H9 (cell line): ENCODE measurements around the gene SREK1IP1. TPM values are rescaled to one million over a fixed set of nuclear protein-coding genes. Genes with fewer than 3 reads are reported as not detected.

Experiments
- DNase-seq: peaks from one replicate; pipeline ENCODE4 v3.0.0-alpha.2; 2017
- H2AFZ ChIP-seq: one replicate; pipeline ENCODE4 v1.6.1; 2013; ENCODE audit warnings: mild to moderate bottlenecking, low read length, control low read depth, moderate library complexity
- H2AK5ac ChIP-seq: 2 replicates; pipeline ENCODE4 v1.6.1; 2013; ENCODE audit warnings: low read length, control low read depth, mixed read lengths; ENCODE audit not compliant: insufficient read length
- H2BK120ac ChIP-seq: one replicate; pipeline ENCODE4 v1.6.1; 2013; ENCODE audit warnings: low read depth, mild to moderate bottlenecking, low read length, control low read depth, inconsistent platforms; ENCODE audit not compliant: poor library complexity, severe bottlenecking
- H2BK12ac ChIP-seq: 2 replicates; pipeline ENCODE4 v1.6.1; 2013; ENCODE audit warnings: low read length, control low read depth, mixed read lengths, low read depth; ENCODE audit not compliant: insufficient read length
- H2BK15ac ChIP-seq: 2 replicates; pipeline ENCODE4 v1.6.1; 2013; ENCODE audit warnings: low read depth, low read length, control low read depth
- H2BK20ac ChIP-seq: one replicate; pipeline ENCODE4 v1.6.1; 2013; ENCODE audit warnings: low read depth, mild to moderate bottlenecking, low read length, control low read depth, inconsistent platforms; ENCODE audit not compliant: poor library complexity, severe bottlenecking
- H2BK5ac ChIP-seq: 2 replicates; pipeline ENCODE4 v1.6.1; 2013; ENCODE audit warnings: low read length, control low read depth, mixed read lengths; ENCODE audit not compliant: insufficient read length
- H3K14ac ChIP-seq: 2 replicates; pipeline ENCODE4 v1.6.1; 2013; ENCODE audit warnings: low read length, control low read depth; ENCODE audit not compliant: insufficient read depth
- H3K18ac ChIP-seq: 2 replicates; pipeline ENCODE4 v1.6.1; 2013; ENCODE audit warnings: low read depth, mild to moderate bottlenecking, mixed read lengths, low read length, control low read depth; ENCODE audit not compliant: insufficient read length
- H3K23ac ChIP-seq: 2 replicates; pipeline ENCODE4 v1.6.1; 2013; ENCODE audit warnings: low read length, control low read depth, mixed read lengths, low read depth; ENCODE audit not compliant: insufficient read length
- H3K23me2 ChIP-seq: 2 replicates; pipeline ENCODE4 v1.6.1; 2013; ENCODE audit warnings: low read depth, mild to moderate bottlenecking, mixed read lengths, low read length, control low read depth; ENCODE audit not compliant: insufficient read length, poor library complexity, severe bottlenecking
- H3K27ac ChIP-seq: 2 replicates; pipeline ENCODE4 v1.5.1; 2013; ENCODE audit warnings: low read length, control low read depth, mixed read lengths, low read depth; ENCODE audit not compliant: insufficient read length
- H3K27me3 ChIP-seq: 2 replicates; pipeline ENCODE4 v1.6.1; 2013; ENCODE audit warnings: low read length, control low read depth, inconsistent platforms; ENCODE audit not compliant: insufficient read depth
- H3K4ac ChIP-seq: 2 replicates; pipeline ENCODE4 v1.6.1; 2013; ENCODE audit warnings: low read depth, mild to moderate bottlenecking, control low read depth, inconsistent platforms, low read length, moderate library complexity
- H3K4me1 ChIP-seq: 2 replicates; pipeline ENCODE4 v1.6.1; 2013; ENCODE audit warnings: low read length, control low read depth, inconsistent platforms; ENCODE audit not compliant: insufficient read depth
- H3K4me2 ChIP-seq: 2 replicates; pipeline ENCODE4 v1.6.1; 2013; ENCODE audit warnings: low read length, control low read depth, mixed read lengths; ENCODE audit not compliant: insufficient read length, insufficient read depth
- H3K56ac ChIP-seq: 2 replicates; pipeline ENCODE4 v1.6.1; 2013; ENCODE audit warnings: low read depth, mild to moderate bottlenecking, mixed read lengths, low read length, control low read depth; ENCODE audit not compliant: insufficient read length
- H3K79me1 ChIP-seq: 2 replicates; pipeline ENCODE4 v1.6.1; 2013; ENCODE audit warnings: low read depth, mild to moderate bottlenecking, moderate library complexity, low read length, control low read depth, inconsistent platforms; ENCODE audit not compliant: insufficient read depth, poor library complexity, severe bottlenecking
- H3K79me2 ChIP-seq: 2 replicates; pipeline ENCODE4 v1.6.1; 2013; ENCODE audit warnings: low read length, control low read depth, inconsistent platforms; ENCODE audit not compliant: insufficient read depth
- H3K9ac ChIP-seq: 2 replicates; pipeline ENCODE4 v1.6.1; 2013; ENCODE audit warnings: low read length, control low read depth, mixed read lengths; ENCODE audit not compliant: insufficient read length; ENCODE audit errors: extremely low read depth
- H3K9me3 ChIP-seq: one replicate; pipeline ENCODE4 v1.6.1; 2013; ENCODE audit warnings: low read depth, low read length, inconsistent platforms; ENCODE audit not compliant: control insufficient read depth
- H3T11ph ChIP-seq: one replicate; pipeline ENCODE4 v1.6.1; 2013; ENCODE audit warnings: mild to moderate bottlenecking, low read length, control low read depth, inconsistent platforms
- H4K20me1 ChIP-seq: one replicate; pipeline ENCODE4 v1.6.1; 2013; ENCODE audit not compliant: control insufficient read depth, insufficient read length, insufficient read depth
- H4K5ac ChIP-seq: 2 replicates; pipeline ENCODE4 v1.6.1; 2013; ENCODE audit warnings: low read depth, mild to moderate bottlenecking, mixed read lengths, low read length, control low read depth; ENCODE audit not compliant: insufficient read length
- H4K8ac ChIP-seq: replicated peaks from 2 replicates; pipeline ENCODE4 v1.6.1; 2013; ENCODE audit warnings: low read length, control low read depth, mixed read lengths, low read depth; ENCODE audit not compliant: insufficient read length
- H4K91ac ChIP-seq: 2 replicates; pipeline ENCODE4 v1.6.1; 2013; ENCODE audit warnings: low read depth, mild to moderate bottlenecking, moderate library complexity, mixed read lengths, low read length, control low read depth; ENCODE audit not compliant: insufficient read length
- H3K27ac Mint-ChIP-seq, 3 experiments: 2 replicates in 2 of 3; 3 replicates in 1 of 3; pipeline ENCODE4 v1.8.0; 2020 to 2021; ENCODE audit warnings: mixed read lengths in 3 of 3, mild to moderate bottlenecking in 1 of 3, moderate library complexity in 1 of 3
- H3K27me3 Mint-ChIP-seq: 2 replicates; pipeline ENCODE4 v1.8.0; 2021; ENCODE audit warnings: low read depth, mild to moderate bottlenecking, moderate library complexity, mixed read lengths
- H3K36me3 Mint-ChIP-seq, 3 experiments: 2 replicates in 2 of 3; 3 replicates in 1 of 3; pipeline ENCODE4 v1.8.0; 2020 to 2021; ENCODE audit warnings: low read depth in 3 of 3, mixed read lengths in 3 of 3; ENCODE audit not compliant: insufficient read depth in 1 of 3
- H3K4me1 Mint-ChIP-seq, 2 experiments: 2 replicates each; pipeline ENCODE4 v1.8.0; 2020; ENCODE audit warnings: mixed read lengths in 2 of 2
- H3K4me3 Mint-ChIP-seq, 2 experiments: 2 replicates in 1 of 2; 3 replicates in 1 of 2; pipeline ENCODE4 v1.8.0; 2020 to 2021; ENCODE audit warnings: mild to moderate bottlenecking in 2 of 2, mixed read lengths in 2 of 2, moderate library complexity in 1 of 2
- H3K9me3 Mint-ChIP-seq, 2 experiments: 2 replicates in 1 of 2; 3 replicates in 1 of 2; pipeline ENCODE4 v1.8.0; 2020; ENCODE audit warnings: mild to moderate bottlenecking in 2 of 2, mixed read lengths in 2 of 2, moderate library complexity in 1 of 2
- WGBS: extraction: QIAGEN DNeasy Blood & Tissue Kit; methylation state at CpG from one replicate; pipeline ENCODE4 v1.1.7; 2013; ENCODE audit warnings: missing lambda C conversion rate, low lambda C conversion rate, mixed read lengths; ENCODE audit not compliant: insufficient read length; ENCODE audit errors: extremely low coverage; 5-methylcytosine and 5-hydroxymethylcytosine counted together
- total RNA-seq: library from RNA; stranded (reverse); gene quantifications from 2 replicates; pipeline ENCODE4 v1.2.1, GENCODE V29; 2021
- TF ChIP-seq, protein P1 (sequence below): fragments of 200-600 bp; sonication (generic); conservative IDR thresholded peaks from 3 replicates; pipeline ENCODE4 v1.8.0; 2021; ENCODE audit warnings: antibody characterized with exemption, mild to moderate bottlenecking

Gene SREK1IP1
- total RNA-seq, 1 experiment from 2014 or later: 28.6 TPM

DNA sequence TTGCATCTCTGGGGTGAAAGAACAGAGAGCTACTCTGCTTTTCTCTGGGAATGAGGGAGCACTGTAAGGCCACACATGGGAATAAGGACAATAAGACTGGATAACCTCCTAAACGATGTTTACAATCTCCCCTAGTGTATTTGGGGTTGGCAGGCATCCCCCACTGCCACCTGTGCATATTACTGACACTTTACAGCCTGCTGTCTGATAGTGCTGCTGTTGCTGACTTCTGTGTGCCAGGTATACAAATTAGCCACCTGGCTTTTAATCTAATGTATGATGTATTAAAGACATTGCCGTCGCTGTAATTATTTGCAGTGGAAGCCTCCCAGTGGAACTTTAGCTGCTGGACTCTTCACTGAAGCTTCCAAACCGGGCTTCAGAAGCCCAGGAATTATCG is 82.6 kb downstream of the SREK1IP1 start:
- Histone ChIP-seq H3K23ac (no peak overlapping the region), H3K4me2 (no peak overlapping the region), H4K91ac (no peak overlapping the region), H4K20me1 (no peaks in the 10 kb centered on the region), H4K5ac (no peak overlapping the region), H3K27ac (no peak overlapping the region), H2BK5ac (no peak overlapping the region), H4K8ac (no peak overlapping the region), H3K23me2 (peaks cover 10% of the 10 kb centered on the region), H3K9ac (no peak overlapping the region), H3K9me3 (no peaks in the 10 kb centered on the region), H2BK12ac (no peak overlapping the region), H3K56ac (no peak overlapping the region), H3K79me2 (no peaks in the 10 kb centered on the region), H2BK15ac (no peak overlapping the region), H2BK20ac (no peak overlapping the region), H2AFZ (no peak overlapping the region), H3T11ph (no peak overlapping the region), H2AK5ac (no peak overlapping the region), H3K4ac (no peak overlapping the region), H3K79me1 (no peaks in the 10 kb centered on the region), H3K27me3 (no peaks in the 10 kb centered on the region; the same call in 1 of the 2 replicates), H3K18ac (no peak overlapping the region), H2BK120ac (no peak overlapping the region), H3K4me1 (no peaks in the 10 kb centered on the region; the same call in 1 of the 2 replicates), H3K14ac (no peak overlapping the region)
- Mint-ChIP-seq H3K4me3 (no peak overlapping the region), H3K36me3 (no peaks in the 10 kb centered on the region; a peak in 1 of 7 replicates), H3K27ac (no peak overlapping the region; a peak in 1 of 7 replicates), H3K9me3 (no peaks in the 10 kb centered on the region), H3K4me1 (peaks cover 27 to 46% of the 10 kb centered on the region in 2 experiments), H3K27me3 (peaks cover 23% of the 10 kb centered on the region)
- DNase-seq: no peak
- no CpG with 5 or more reads among the region's 5 CpGs for WGBS
- TF ChIP-seq, protein P1, sequence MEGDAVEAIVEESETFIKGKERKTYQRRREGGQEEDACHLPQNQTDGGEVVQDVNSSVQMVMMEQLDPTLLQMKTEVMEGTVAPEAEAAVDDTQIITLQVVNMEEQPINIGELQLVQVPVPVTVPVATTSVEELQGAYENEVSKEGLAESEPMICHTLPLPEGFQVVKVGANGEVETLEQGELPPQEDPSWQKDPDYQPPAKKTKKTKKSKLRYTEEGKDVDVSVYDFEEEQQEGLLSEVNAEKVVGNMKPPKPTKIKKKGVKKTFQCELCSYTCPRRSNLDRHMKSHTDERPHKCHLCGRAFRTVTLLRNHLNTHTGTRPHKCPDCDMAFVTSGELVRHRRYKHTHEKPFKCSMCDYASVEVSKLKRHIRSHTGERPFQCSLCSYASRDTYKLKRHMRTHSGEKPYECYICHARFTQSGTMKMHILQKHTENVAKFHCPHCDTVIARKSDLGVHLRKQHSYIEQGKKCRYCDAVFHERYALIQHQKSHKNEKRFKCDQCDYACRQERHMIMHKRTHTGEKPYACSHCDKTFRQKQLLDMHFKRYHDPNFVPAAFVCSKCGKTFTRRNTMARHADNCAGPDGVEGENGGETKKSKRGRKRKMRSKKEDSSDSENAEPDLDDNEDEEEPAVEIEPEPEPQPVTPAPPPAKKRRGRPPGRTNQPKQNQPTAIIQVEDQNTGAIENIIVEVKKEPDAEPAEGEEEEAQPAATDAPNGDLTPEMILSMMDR: no peak
